CD4-positive, alpha-beta T cell (primary cell): ENCODE data around the gene NRXN3. TPM values are rescaled to one million over a fixed set of nuclear protein-coding genes. Genes with fewer than 3 reads are reported as not detected.

Experiments
- ATAC-seq: fragments of 200-7000 bp; cut with Tn5 transposase; one replicate; pipeline ENCODE4 v1.10.0; 2022; ENCODE audit warnings: mild to moderate bottlenecking; ENCODE audit not compliant: poor library complexity
- CTCF ChIA-PET: fragments of 350-600 bp; sonication (Branson Sonifier 250); formaldehyde crosslinking; loops from one replicate; lab custom pipeline; 2021; ENCODE audit warnings: antibody characterized with exemption, inconsistent platforms; lab: Charles Lee
- POLR2A ChIA-PET: fragments of 350-600 bp; sonication (Branson Sonifier 250); formaldehyde crosslinking; loops from one replicate; lab custom pipeline; 2021; ENCODE audit warnings: antibody characterized with exemption, inconsistent platforms; lab: Charles Lee
- DNase-seq, 14 experiments: peaks; one replicate each; pipeline ENCODE4 v3.0.0-alpha.2; 2013 to 2020; ENCODE audit warnings: mixed read lengths in 2 of 14
- H3K27ac ChIP-seq, 2 donors: one replicate each; pipeline versions ENCODE4 v1.5.1 to v1.7.0; 2013; ENCODE audit warnings: low read length in 2 of 2, low read depth in 1 of 2, mild to moderate bottlenecking in 1 of 2
- H3K27me3 ChIP-seq, 2 experiments: 1 replicate in 1 of 2; 2 replicates in 1 of 2; pipeline versions ENCODE4 v1.6.1 to v1.7.0; 2013; ENCODE audit warnings: low read length in 2 of 2, control low read depth in 1 of 2, mild to moderate bottlenecking in 1 of 2, moderate library complexity in 1 of 2; ENCODE audit not compliant: insufficient read depth in 2 of 2, control insufficient read depth in 1 of 2
- H3K36me3 ChIP-seq: one replicate; pipeline ENCODE4 v1.6.1; 2013; ENCODE audit warnings: low read length, control low read depth; ENCODE audit not compliant: insufficient read depth
- H3K4me1 ChIP-seq: one replicate; pipeline ENCODE4 v1.6.1; 2013; ENCODE audit warnings: low read length, control low read depth; ENCODE audit not compliant: insufficient read depth
- H3K4me3 ChIP-seq: one replicate; pipeline ENCODE4 v1.5.1; 2013; ENCODE audit warnings: mild to moderate bottlenecking, low read length, moderate library complexity
- H3K9me3 ChIP-seq, 2 experiments: 1 replicate in 1 of 2; 2 replicates in 1 of 2; pipeline versions ENCODE4 v1.6.1 to v1.7.0; 2013; ENCODE audit warnings: low read length in 2 of 2, mild to moderate bottlenecking in 2 of 2, control low read depth in 1 of 2, moderate library complexity in 1 of 2; ENCODE audit not compliant: control insufficient read depth in 1 of 2, insufficient read depth in 1 of 2
- H3K27ac Mint-ChIP-seq: one replicate; pipeline ENCODE4 v1.8.0; 2020; ENCODE audit warnings: mixed read lengths
- H3K27me3 Mint-ChIP-seq: one replicate; pipeline ENCODE4 v1.8.0; 2021; ENCODE audit warnings: mixed read lengths
- H3K36me3 Mint-ChIP-seq: one replicate; pipeline ENCODE4 v1.8.0; 2021; ENCODE audit warnings: low read depth, mixed read lengths
- H3K4me1 Mint-ChIP-seq: one replicate; pipeline ENCODE4 v1.8.0; 2021; ENCODE audit warnings: low read depth, mixed read lengths
- H3K4me3 Mint-ChIP-seq: one replicate; pipeline ENCODE4 v1.8.0; 2020; ENCODE audit warnings: mild to moderate bottlenecking, mixed read lengths
- H3K9me3 Mint-ChIP-seq: one replicate; pipeline ENCODE4 v1.8.0; 2020; ENCODE audit warnings: mixed read lengths
- intact Hi-C, 2 experiments: fragments of 100-400 bp; cut with DNase I in 1 of 2; cut with micrococcal nuclease in 1 of 2; formaldehyde crosslinking; loops; one replicate each; pipeline versions ENCODE4 v1.15.1 to v1.9.0; 2023 to 2025; cut with DNase I, micrococcal nuclease
- total RNA-seq, 174 experiments: library from RNA in 2 of 174; stranded (reverse) in 2 of 174; gene quantifications; one replicate each; pipeline ENCODE4 v1.2.3 and lab custom pipeline; 2021 to 2026
- TF ChIP-seq, protein P1 (sequence below): fragments of 200-600 bp; IDR thresholded peaks from one replicate; pipeline ENCODE4 v1.8.0; 2022; ENCODE audit warnings: antibody characterized with exemption, mild to moderate bottlenecking

The NRXN3 gene
- total RNA-seq, 2 experiments from 2014 or later = not detected

- H3K9me3 Mint-ChIP-seq = peaks cover 8% of the 10 kb centered on the region
- ATAC-seq = no peak
- H3K4me1 ChIP-seq = no peaks in the 10 kb centered on the region
- H3K27ac ChIP-seq = no peak overlapping the region
- no peak for DNase-seq
- no peak overlapping the region for H3K4me3 Mint-ChIP-seq
- TF ChIP-seq, protein P1, sequence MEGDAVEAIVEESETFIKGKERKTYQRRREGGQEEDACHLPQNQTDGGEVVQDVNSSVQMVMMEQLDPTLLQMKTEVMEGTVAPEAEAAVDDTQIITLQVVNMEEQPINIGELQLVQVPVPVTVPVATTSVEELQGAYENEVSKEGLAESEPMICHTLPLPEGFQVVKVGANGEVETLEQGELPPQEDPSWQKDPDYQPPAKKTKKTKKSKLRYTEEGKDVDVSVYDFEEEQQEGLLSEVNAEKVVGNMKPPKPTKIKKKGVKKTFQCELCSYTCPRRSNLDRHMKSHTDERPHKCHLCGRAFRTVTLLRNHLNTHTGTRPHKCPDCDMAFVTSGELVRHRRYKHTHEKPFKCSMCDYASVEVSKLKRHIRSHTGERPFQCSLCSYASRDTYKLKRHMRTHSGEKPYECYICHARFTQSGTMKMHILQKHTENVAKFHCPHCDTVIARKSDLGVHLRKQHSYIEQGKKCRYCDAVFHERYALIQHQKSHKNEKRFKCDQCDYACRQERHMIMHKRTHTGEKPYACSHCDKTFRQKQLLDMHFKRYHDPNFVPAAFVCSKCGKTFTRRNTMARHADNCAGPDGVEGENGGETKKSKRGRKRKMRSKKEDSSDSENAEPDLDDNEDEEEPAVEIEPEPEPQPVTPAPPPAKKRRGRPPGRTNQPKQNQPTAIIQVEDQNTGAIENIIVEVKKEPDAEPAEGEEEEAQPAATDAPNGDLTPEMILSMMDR = no peak
- no peaks in the 10 kb centered on the region for H3K27me3 Mint-ChIP-seq
- H3K9me3 ChIP-seq = peaks cover 0 to 8% of the 10 kb centered on the region in 2 experiments
- no peak overlapping the region for H3K27ac Mint-ChIP-seq
- no peaks in the 10 kb centered on the region for H3K4me1 Mint-ChIP-seq
- no peaks in the 10 kb centered on the region for H3K36me3 ChIP-seq
- no peaks in the 10 kb centered on the region for H3K27me3 ChIP-seq
- ChIA-PET POLR2A (no interaction called here), CTCF (no interaction called here)
- H3K36me3 Mint-ChIP-seq = no peaks in the 10 kb centered on the region
- no peak overlapping the region for H3K4me3 ChIP-seq
- intact Hi-C loops = no loop called here
These were observed 1616.3 kb downstream of the NRXN3 start for GRCh38 chr14:79786522-79786921.

DNA sequence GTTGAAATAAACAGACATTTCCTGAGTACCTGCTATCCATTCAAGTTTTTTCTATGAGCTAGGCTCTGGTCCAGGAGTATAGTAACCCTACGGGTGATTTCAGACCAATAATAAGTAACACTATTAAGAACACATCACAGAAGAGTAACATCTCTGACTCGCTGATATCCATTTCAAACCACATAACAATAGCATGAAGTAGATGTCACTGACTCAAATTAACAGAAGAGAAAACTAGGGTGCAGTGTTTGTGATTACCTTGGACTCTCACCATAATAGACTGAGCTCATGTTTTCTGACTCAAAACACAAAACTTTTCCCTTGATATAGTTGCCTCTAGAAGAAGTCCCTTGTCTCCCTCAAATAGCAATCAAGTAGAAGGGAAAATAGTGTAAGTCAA, 1618.2 kb downstream of the NRXN3 start:
- no peaks in the 10 kb centered on the region for H3K36me3 Mint-ChIP-seq

GRCh38 chr14:79791055-79791732, 1621.0 kb downstream of the NRXN3 start:
- no peak for ATAC-seq
- Histone ChIP-seq H3K27ac (no peak overlapping the region), H3K36me3 (no peaks in the 10 kb centered on the region), H3K27me3 (no peaks in the 10 kb centered on the region), H3K4me1 (no peaks in the 10 kb centered on the region), H3K4me3 (no peak overlapping the region), H3K9me3 (peaks cover 0 to 17% of the 10 kb centered on the region in 2 experiments)
- no peaks in the 10 kb centered on the region for H3K4me1 Mint-ChIP-seq
- H3K27me3 Mint-ChIP-seq = no peaks in the 10 kb centered on the region
- TF ChIP-seq, protein P1 = no peak
- no peak overlapping the region for H3K4me3 Mint-ChIP-seq
- peaks cover 10% of the 10 kb centered on the region for H3K9me3 Mint-ChIP-seq
- CTCF ChIA-PET = no interaction called here
- intact Hi-C loops = no loop called here
- POLR2A ChIA-PET = no interaction called here
- no peak for DNase-seq
- no peaks in the 10 kb centered on the region for H3K36me3 Mint-ChIP-seq
- H3K27ac Mint-ChIP-seq = no peak overlapping the region

More for the DNA sequence above, 1618.2 kb downstream of the NRXN3 start:
- ATAC-seq = no peak
- Histone ChIP-seq H3K27ac (no peak overlapping the region), H3K36me3 (no peaks in the 10 kb centered on the region), H3K9me3 (peaks cover 0 to 13% of the 10 kb centered on the region in 2 experiments), H3K4me1 (no peaks in the 10 kb centered on the region), H3K4me3 (no peak overlapping the region), H3K27me3 (no peaks in the 10 kb centered on the region)
- CTCF ChIA-PET = no interaction called here
- peaks cover 10% of the 10 kb centered on the region for H3K9me3 Mint-ChIP-seq
- intact Hi-C loops = no loop called here
- POLR2A ChIA-PET = no interaction called here
- H3K4me1 Mint-ChIP-seq = no peaks in the 10 kb centered on the region
- no peak for DNase-seq
- no peaks in the 10 kb centered on the region for H3K27me3 Mint-ChIP-seq
- no peak overlapping the region for H3K4me3 Mint-ChIP-seq
- no peak overlapping the region for H3K27ac Mint-ChIP-seq
- TF ChIP-seq, protein P1 = no peak
